HL-60 (cell line): ENCODE measurements around the gene RNF223.

Source experiments
- DNase-seq, 2 experiments: peaks; one replicate each; pipeline ENCODE4 v3.0.0-alpha.2; 2010 to 2020; ENCODE audit warnings: low read depth in 1 of 2, low spot score in 1 of 2
- H3K27ac ChIP-seq: fragments of 250-450 bp; sonication (Bioruptor Pico); replicated peaks from 2 replicates; pipeline ENCODE4 v1.5.1; 2020; ENCODE audit warnings: mild to moderate bottlenecking, moderate library complexity
- H3K27me3 ChIP-seq: fragments of 250-450 bp; sonication (Bioruptor Pico); 2 replicates; pipeline ENCODE4 v1.5.1; 2021; ENCODE audit warnings: mild to moderate bottlenecking, moderate library complexity; ENCODE audit not compliant: insufficient read depth, poor library complexity, severe bottlenecking
- H3K4me3 ChIP-seq: replicated peaks from 2 replicates; pipeline ENCODE4 v1.5.1; 2011; ENCODE audit warnings: mild to moderate bottlenecking, control low read depth, low read length; ENCODE audit not compliant: insufficient read depth
- CTCF ChIP-seq: IDR thresholded peaks from one replicate; pipeline ENCODE4 v1.5.1; 2011; ENCODE audit warnings: low read length, control low read depth, inconsistent platforms; ENCODE audit not compliant: insufficient read depth
- GABPA ChIP-seq: IDR thresholded peaks from 2 replicates; pipeline ENCODE4 v1.6.1; 2012; ENCODE audit warnings: low read depth
- POLR2AphosphoS5 ChIP-seq: IDR thresholded peaks from 2 replicates; pipeline ENCODE4 v1.6.1; 2012; ENCODE audit warnings: low read depth
- REST ChIP-seq: IDR thresholded peaks from 2 replicates; pipeline ENCODE4 v1.6.1; 2012; ENCODE audit warnings: low read depth; ENCODE audit not compliant: insufficient replicate concordance
- SPI1 ChIP-seq: IDR thresholded peaks from 2 replicates; pipeline ENCODE4 v1.6.1; 2012; ENCODE audit warnings: low read depth, mild to moderate bottlenecking, borderline replicate concordance

The RNF223 gene

GRCh38 chr1:1065265-1065939 is 8.7 kb downstream of the RNF223 start:
- no peak for DNase-seq
- H3K27me3 ChIP-seq: peaks cover 32% of the 10 kb centered on the region
- no peak overlapping the region for H3K27ac ChIP-seq
- no peak for TF ChIP-seq SPI1
- TF ChIP-seq REST: no peak
- no peak for TF ChIP-seq CTCF
- TF ChIP-seq GABPA: no peak
- TF ChIP-seq POLR2AphosphoS5: no peak
- H3K4me3 ChIP-seq: no peak overlapping the region

DNA sequence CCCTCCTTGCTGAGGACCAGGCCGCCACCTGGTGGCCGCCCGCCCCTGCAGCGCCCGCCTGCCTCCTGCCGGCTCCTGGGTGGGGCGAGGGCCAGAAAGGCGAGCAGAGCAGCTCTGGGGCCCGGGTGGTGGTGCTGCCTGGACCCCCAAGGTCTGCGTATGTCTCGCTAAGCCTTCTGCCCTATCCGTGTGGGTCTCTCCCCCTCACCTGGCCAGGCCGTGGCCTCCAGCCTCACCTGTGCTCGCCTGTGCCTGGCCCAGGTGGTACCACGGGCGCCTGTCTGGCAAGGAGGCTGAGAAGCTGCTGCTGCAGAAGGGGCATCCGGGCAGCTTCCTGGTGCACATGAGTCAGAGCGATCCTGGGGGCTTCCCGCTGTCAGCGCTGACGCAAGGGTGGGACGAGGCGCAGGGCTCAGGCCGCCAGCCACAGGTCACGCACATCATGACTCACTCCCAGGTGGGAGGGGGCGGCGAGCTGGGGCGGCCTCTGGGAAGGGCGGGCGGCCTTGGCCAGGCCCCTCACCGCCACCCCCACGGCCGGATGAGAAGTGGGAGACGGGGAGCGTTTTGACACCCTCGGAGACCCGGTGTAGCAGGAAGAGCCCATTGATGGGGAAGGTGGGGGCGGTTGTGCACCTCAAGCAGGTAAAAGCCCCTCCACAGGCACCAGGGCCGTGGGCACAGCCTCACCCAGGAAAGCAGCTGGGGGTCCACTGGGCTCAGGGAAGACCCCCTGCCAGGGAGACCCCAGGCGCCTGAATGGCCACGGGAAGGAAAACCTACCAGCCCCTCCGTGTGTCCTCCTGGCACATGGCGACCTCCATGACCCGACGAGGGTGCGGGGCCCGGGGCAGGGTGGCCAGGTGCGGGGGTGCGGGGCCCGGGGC is 9.9 kb downstream of the RNF223 start:
- Histone ChIP-seq H3K4me3 (peak overlapping the region; percentile 2; the same call in 1 of the 2 replicates), H3K27me3 (peaks cover 32% of the 10 kb centered on the region), H3K27ac (no peak overlapping the region)
- peak; percentile 46 to 84 for DNase-seq
- TF ChIP-seq SPI1 (no peak), REST (no peak), CTCF (peak; percentile 66), POLR2AphosphoS5 (no peak), GABPA (no peak)

- peaks cover 37% of the 10 kb centered on the region for H3K27me3 ChIP-seq
Measured at GRCh38 chr1:1063261-1063944, 10.7 kb downstream of the RNF223 start.

More at GRCh38 chr1:1063261-1063944, 10.7 kb downstream of the RNF223 start:
- H3K4me3 ChIP-seq: no peak overlapping the region
- TF ChIP-seq GABPA: no peak
- TF ChIP-seq POLR2AphosphoS5: no peak
- no peak for TF ChIP-seq SPI1
- no peak for TF ChIP-seq CTCF
- no peak for TF ChIP-seq REST
- no peak overlapping the region for H3K27ac ChIP-seq
- no peak for DNase-seq
